GM19240 (cell line): ENCODE results near the gene CLIP3.
"Not testable (repeated sequence)": the region's sequence is repeated elsewhere in the genome, so short reads cannot be mapped to it uniquely, and the experiment has no call there.

Experiments
- DNase-seq: peaks from one replicate; pipeline ENCODE4 v3.0.0; 2011; ENCODE audit warnings: low spot score; ENCODE audit not compliant: insufficient read length

CLIP3 gene

GRCh38 chr19:36047835-36048234, 15.2 kb upstream of the CLIP3 start:
- no peak for DNase-seq

GRCh38 chr19:36046443-36047050, 13.9 kb upstream of the CLIP3 start:
- DNase-seq = no peak

DNA sequence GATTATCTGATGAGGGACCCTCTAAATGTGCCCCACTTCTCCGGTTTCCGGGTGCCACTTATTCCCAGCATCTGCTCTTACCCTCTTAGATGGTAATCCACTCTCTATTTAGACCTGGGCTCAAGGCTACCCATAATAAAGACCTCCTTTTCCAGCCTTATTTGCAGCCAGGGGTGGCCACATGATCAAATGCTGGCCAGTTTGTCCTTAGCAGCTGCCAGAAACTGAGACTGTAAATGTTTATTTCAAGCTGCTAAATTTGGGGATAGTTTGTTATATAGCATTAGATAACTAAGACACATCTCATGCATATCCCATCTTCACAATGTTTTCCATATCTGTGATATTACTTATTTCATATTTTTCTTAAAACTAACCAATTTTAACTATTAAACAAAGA, 11.3 kb upstream of the CLIP3 start:
- no peak for DNase-seq

DNA sequence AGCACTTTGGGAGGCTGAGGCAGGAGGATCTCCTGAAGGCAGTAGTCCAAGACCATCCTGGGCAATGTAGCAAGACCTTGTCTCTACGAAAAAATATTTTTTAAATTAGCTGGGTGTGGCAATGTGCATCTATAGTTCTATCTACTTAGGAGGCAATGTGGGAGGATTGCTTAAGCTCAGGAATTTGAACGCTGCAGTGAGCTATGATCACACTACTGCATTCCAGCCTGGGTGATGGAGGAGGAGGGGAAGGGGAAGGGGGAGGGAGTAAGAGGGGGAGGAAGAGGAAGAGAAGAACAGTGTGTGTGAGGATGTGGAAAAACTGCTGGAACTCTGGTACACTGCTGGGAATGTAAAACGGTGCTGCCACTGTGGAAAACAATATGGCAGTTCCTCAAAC, 9.2 kb upstream of the CLIP3 start:
- DNase-seq = no peak

- not testable (repeated sequence) for DNase-seq
Observed at GRCh38 chr19:36041092-36041491, 8.4 kb upstream of the CLIP3 start.

DNA sequence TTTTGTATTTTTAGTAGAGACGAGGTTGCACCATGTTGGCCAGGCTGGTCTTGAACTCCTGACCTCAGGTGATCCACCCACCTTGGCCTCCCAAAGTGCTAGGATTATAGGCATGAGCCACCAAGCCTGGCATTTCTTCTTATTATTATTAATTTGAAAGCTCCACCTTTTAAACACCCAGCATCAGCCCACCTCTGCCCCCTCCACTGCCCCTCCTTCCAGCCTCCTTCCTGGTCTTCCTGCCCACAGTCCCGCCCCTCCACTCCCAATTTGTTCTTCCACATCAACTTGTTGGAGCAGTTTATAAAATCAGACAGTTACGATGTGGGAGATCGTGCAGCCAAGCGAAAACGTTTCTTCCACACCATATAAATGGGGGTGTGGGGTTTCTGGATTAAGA, 7.8 kb upstream of the CLIP3 start:
- DNase-seq = no peak

GRCh38 chr19:36031308-36031707, 1.4 kb downstream of the CLIP3 start:
- DNase-seq = no peak

GRCh38 chr19:36030264-36031148, 2.2 kb downstream of the CLIP3 start:
- no peak for DNase-seq

DNA sequence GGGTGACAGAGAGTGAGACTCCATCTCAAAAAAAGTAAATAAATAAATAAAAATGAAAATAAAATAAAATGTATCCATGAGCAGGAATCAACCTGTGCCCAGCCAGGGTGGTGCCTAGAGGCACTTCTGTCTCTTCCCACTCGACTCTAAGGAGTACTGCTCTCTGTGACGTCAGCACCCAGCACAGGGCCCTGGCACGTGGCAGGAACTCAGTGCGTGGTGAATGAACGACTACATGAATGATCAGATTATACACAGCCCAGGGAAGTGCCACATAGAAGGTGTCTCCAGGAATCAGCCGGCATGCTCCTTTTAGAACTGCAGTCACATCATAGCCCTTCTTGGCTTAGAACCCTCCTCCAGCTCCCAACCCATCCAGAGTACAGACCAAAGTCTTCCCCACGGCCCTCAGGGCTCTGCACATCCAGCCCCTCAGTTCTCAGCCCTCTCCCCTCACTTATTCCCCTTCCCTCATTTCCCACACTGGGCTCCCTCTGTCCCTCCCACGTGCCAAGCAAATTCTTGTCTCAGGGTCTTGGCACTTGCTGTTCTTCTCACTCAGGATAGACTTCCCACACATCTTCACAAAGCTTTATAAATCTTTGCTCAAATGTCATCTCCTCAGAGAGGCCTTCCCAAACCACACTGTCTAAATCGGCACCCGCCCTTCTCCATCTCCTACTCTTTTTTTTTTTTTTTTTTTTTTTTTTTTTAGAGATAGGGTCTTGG, 4.2 kb downstream of the CLIP3 start:
- DNase-seq = no peak

DNA sequence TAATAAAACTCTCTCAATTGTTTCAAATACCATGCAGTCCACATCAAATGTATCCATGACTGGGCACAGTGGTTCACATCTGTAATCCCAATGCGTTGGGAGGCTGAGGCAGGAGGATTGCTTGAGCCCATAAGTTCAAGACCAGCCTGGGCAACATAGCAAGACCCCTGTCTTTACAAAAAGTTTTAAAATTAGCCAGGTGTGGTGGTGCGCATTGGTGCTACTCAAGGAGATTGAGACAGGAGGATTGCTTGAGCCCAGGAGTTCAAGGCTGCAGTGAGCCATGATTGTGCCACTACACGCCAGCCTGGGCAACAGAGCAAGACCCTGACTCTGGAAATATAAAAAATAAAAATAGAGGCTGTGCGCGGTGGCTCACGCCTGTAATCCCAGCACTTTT, 5.0 kb downstream of the CLIP3 start:
- DNase-seq = no peak

DNA sequence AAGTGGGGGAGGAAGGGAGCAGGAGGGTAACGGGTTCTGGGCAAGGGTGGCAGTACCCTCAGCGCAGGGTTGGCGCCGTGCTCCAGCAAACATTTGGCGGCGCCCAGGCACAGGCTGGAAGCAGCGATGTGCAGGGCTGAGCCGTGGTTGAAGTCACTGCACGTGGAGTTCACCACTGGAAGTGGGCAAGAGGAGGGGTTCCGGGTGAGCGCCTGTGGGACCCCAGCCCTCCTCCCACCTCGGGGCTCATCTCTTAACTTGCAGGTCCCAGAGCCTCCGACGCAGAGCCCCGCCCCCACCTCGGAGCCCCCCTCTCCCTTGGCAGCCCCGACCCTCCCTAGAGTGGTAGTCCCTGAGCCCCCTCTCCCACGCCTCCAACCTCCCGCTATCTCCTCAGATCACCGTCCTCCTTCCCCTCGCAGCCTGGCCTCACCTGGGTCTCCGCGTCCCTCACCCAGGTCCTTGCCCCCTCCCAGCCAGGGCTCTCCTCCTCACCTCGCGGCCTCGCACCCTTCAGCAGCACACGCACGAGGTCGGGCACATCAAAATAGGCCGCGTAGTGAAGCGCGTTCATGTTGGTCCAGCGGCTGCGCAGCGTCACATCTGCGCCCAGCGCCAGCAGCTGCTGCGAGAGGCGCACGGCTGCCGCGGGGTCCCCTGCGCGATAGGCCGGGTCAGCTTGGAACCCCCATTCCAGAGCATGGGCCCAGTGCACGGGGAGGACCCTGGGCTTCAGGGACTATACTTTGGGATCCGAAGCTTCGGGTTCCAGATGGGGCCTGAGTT, 6.4 kb downstream of the CLIP3 start:
- DNase-seq = no peak

DNA sequence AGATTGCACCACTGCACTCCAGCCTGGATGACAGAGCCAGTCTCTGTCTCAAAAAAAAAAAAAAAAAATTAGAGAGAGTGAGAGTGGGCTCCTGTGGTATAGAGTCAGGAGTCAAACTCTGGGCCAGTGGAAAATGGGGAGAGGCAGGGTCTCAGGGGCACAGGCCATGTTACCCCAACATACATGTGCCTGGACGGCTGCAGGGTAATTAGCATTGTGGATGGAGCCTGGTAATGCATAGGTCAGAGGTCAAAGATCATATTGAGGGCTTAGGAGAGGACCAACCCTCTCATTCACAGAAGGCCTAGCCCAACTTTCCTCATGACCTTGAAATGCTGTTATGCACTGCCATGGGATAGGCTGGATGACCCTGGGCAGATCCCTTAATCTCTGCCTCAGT, 7.1 kb downstream of the CLIP3 start:
- DNase-seq = no peak

DNA sequence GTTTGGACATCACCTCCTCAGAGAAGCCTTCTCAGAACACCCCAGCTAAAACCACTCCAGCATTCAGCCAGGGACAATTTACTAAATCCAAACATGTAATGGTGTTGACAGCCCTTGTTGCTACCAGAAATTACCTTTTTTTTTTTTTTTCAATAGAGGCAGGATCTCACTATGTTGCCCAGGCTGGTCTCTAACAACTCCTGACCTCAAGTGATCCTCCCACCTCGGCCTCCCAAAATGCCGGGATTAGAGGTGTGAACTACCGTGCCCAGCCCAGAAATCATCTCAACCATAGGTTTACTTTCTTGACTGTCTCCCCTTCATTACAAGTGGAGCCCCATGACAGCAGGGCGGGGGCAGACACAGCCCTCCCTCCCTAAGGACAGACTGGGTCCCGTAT, 9.2 kb downstream of the CLIP3 start:
- no peak for DNase-seq

GRCh38 chr19:36019061-36019670, 13.5 kb downstream of the CLIP3 start:
- no peak for DNase-seq

- peak; percentile 100 for DNase-seq
Observed at GRCh38 chr19:36014012-36014924, 18.4 kb downstream of the CLIP3 start, which contains the start of gene ALKBH6. Gene ALKBH6 (minus strand): TSS chr19:36014213. CDS start chr19:36013397, 816 bp downstream.

GRCh38 chr19:36013280-36014011, 19.2 kb downstream of the CLIP3 start:
- no peak for DNase-seq

DNA sequence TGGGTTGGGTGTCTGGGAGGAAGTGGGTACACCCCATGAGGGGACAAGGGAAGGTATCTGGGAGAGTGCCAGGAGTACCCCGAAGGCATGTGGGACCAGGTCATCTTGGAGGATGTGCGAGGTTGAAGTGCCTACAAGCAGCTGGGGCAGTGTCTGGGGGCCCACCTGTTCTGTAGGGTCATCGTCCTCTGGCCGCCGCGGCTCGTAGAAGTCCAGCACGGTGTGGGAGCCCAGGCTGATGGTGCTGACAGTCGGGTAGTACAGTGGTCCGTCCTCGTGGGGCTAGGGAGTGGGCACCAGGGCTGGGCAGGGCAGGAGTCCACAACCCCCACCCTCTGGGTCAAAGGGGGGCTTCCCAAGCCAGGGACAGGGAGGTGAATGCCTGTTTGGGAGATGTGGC, 22.3 kb downstream of the CLIP3 start:
- DNase-seq = no peak

- DNase-seq = no peak
Observed at GRCh38 chr19:36009633-36010379, 22.9 kb downstream of the CLIP3 start.
